ENCODE results near the gene CCDC184.

The CCDC184 gene

GRCh38 chr12:48179466-48179865 is 4.0 kb upstream of the CCDC184 start:
- Histone ChIP-seq H3K4me3 (ENCODE audit: low read depth, low read length) (no peak overlapping the region), H2AFZ (ENCODE audit: low read length, unreplicated experiment) (no peak overlapping the region), H3K27me3 (ENCODE audit: insufficient read depth, low read length) (peaks cover 58% of the 10 kb centered on the region), H3K27ac (ENCODE audit: low read depth, low read length) (no peak overlapping the region), H3K36me3 (ENCODE audit: insufficient read depth, low read length) (no peaks in the 10 kb centered on the region), H3K4me1 (ENCODE audit: control insufficient read depth, insufficient read depth, low read length, unreplicated experiment) (no peaks in the 10 kb centered on the region), H3K79me2 (ENCODE audit: control insufficient read depth, insufficient read depth, low read length, unreplicated experiment) (no peaks in the 10 kb centered on the region)

- no peaks in the 10 kb centered on the region for H3K4me1 ChIP-seq (ENCODE audit: control insufficient read depth, insufficient read depth, low read length, unreplicated experiment)
- no peak overlapping the region for H3K27ac ChIP-seq (ENCODE audit: low read depth, low read length)
- H3K27me3 ChIP-seq (ENCODE audit: insufficient read depth, low read length): peaks cover 68% of the 10 kb centered on the region
- no peaks in the 10 kb centered on the region for H3K79me2 ChIP-seq (ENCODE audit: control insufficient read depth, insufficient read depth, low read length, unreplicated experiment)
- no peak overlapping the region for H3K4me3 ChIP-seq (ENCODE audit: low read depth, low read length)
- no peak overlapping the region for H2AFZ ChIP-seq (ENCODE audit: low read length, unreplicated experiment)
- no peaks in the 10 kb centered on the region for H3K36me3 ChIP-seq (ENCODE audit: insufficient read depth, low read length)
Measured at GRCh38 chr12:48180424-48180823, 3.0 kb upstream of the CCDC184 start.

DNA sequence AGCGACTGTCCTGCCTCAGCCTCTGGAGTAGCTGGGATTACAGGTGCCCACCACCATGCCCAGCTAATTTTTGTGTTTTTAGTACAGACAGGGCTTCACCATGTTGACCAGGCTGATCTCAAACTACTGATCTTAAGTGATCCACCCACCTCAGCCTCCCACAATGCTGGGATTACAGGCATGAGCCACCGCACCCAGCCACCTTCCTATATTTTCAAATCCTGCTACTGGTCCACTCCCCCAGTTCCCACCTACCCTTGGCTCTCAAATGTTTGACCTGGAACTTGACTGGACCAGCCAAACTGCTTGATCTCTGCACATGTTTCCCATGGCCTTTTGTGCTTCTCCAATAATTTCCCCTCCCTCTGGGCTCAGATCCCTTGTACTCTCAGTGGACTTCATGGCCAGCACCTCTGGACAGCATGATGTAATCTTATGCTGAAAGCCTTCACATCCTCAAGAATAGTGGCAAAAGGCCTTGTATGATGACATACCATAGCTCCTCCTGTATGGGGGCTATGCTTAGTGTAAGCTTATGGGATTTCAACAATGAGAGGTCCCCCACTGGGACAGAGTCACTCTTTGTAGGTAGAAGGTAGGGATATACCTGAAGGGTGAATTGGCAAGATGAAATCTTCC is 2.5 kb upstream of the CCDC184 start:
- peaks cover 73% of the 10 kb centered on the region for H3K27me3 ChIP-seq (ENCODE audit: insufficient read depth, low read length)

DNA sequence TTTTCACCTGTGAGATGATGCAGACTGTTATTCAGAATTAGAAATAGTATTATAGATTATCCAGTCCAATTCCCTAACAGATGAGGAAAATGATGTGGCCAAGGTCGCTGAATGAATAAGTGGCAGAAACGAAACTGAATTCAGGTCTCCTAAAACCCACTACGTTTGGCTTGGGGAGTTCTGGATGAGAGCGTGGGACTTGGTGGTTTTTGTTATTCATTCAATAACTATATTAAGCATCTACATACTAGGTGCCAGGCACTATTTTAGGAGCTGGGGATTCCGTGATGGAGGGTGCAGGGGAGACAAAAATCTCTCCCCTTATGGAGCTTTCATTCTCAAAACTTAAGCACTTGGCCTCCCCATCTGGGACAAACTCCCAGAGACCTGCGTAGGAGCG is 813 bp upstream of the CCDC184 start:
- Histone ChIP-seq H3K36me3 (ENCODE audit: insufficient read depth, low read length) (no peaks in the 10 kb centered on the region), H2AFZ (ENCODE audit: low read length, unreplicated experiment) (peak overlapping the region; percentile 97), H3K4me1 (ENCODE audit: control insufficient read depth, insufficient read depth, low read length, unreplicated experiment) (no peaks in the 10 kb centered on the region), H3K27ac (ENCODE audit: low read depth, low read length) (peak overlapping the region; percentile 18; the same call in 1 of the 2 replicates), H3K4me3 (ENCODE audit: low read depth, low read length) (peak overlapping the region; percentile 78), H3K79me2 (ENCODE audit: control insufficient read depth, insufficient read depth, low read length, unreplicated experiment) (no peaks in the 10 kb centered on the region), H3K27me3 (ENCODE audit: insufficient read depth, low read length) (peaks cover 60% of the 10 kb centered on the region)

More for the DNA sequence above, 2.5 kb upstream of the CCDC184 start:
- Histone ChIP-seq H3K4me1 (ENCODE audit: control insufficient read depth, insufficient read depth, low read length, unreplicated experiment) (no peaks in the 10 kb centered on the region), H2AFZ (ENCODE audit: low read length, unreplicated experiment) (no peak overlapping the region), H3K79me2 (ENCODE audit: control insufficient read depth, insufficient read depth, low read length, unreplicated experiment) (no peaks in the 10 kb centered on the region), H3K36me3 (ENCODE audit: insufficient read depth, low read length) (no peaks in the 10 kb centered on the region), H3K27ac (ENCODE audit: low read depth, low read length) (no peak overlapping the region), H3K4me3 (ENCODE audit: low read depth, low read length) (no peak overlapping the region)

DNA sequence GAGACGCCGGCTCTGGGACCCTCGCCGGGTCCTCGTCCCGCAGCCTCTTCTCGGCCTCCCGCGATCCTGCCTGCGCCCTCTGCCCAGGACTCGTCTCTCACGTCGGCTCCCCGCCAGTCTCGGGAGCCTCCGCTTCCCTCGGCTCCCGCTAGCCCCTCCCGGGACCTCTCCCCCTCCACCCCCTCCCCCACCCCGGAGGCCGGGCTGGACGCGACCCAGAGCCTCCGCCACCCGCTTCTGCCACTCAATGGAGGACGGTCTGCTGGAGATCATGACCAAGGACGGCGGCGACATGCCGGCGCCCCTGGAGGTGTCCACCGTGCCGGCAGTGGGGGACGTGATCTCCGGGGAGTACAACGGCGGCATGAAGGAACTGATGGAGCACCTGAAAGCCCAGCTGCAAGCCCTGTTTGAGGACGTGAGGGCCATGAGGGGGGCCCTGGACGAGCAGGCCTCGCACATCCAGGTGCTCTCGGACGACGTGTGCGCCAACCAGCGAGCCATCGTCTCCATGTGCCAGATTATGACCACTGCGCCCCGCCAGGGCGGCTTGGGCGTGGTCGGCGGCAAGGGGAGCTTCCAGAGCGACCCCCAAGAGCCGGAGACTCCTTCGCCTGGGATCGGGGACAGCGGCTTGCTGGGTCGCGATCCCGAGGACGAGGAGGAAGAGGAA is 568 bp downstream of the CCDC184 start:
- Histone ChIP-seq H3K36me3 (ENCODE audit: insufficient read depth, low read length) (no peaks in the 10 kb centered on the region), H3K79me2 (ENCODE audit: control insufficient read depth, insufficient read depth, low read length, unreplicated experiment) (no peaks in the 10 kb centered on the region), H3K4me3 (ENCODE audit: low read depth, low read length) (peak overlapping the region; percentile 78), H3K4me1 (ENCODE audit: control insufficient read depth, insufficient read depth, low read length, unreplicated experiment) (peaks cover 8% of the 10 kb centered on the region), H3K27ac (ENCODE audit: low read depth, low read length) (no peak overlapping the region), H2AFZ (ENCODE audit: low read length, unreplicated experiment) (peak overlapping the region; percentile 97), H3K27me3 (ENCODE audit: insufficient read depth, low read length) (peaks cover 47% of the 10 kb centered on the region)

- Histone ChIP-seq H3K27ac (ENCODE audit: low read depth, low read length) (no peak overlapping the region), H3K36me3 (ENCODE audit: insufficient read depth, low read length) (no peaks in the 10 kb centered on the region), H3K79me2 (ENCODE audit: control insufficient read depth, insufficient read depth, low read length, unreplicated experiment) (no peaks in the 10 kb centered on the region), H3K4me1 (ENCODE audit: control insufficient read depth, insufficient read depth, low read length, unreplicated experiment) (peaks cover 9% of the 10 kb centered on the region), H3K4me3 (ENCODE audit: low read depth, low read length) (peak overlapping the region; percentile 78), H2AFZ (ENCODE audit: low read length, unreplicated experiment) (no peak overlapping the region), H3K27me3 (ENCODE audit: insufficient read depth, low read length) (peaks cover 41% of the 10 kb centered on the region)
Measured at GRCh38 chr12:48184549-48184922, 1.1 kb downstream of the CCDC184 start.

- Histone ChIP-seq H3K36me3 (ENCODE audit: insufficient read depth, low read length) (no peaks in the 10 kb centered on the region), H3K79me2 (ENCODE audit: control insufficient read depth, insufficient read depth, low read length, unreplicated experiment) (no peaks in the 10 kb centered on the region), H2AFZ (ENCODE audit: low read length, unreplicated experiment) (no peak overlapping the region), H3K4me3 (ENCODE audit: low read depth, low read length) (0 out of 2 replicates have a peak overlapping the region, but pooled peaks have one; percentile 78), H3K27ac (ENCODE audit: low read depth, low read length) (no peak overlapping the region), H3K27me3 (ENCODE audit: insufficient read depth, low read length) (peaks cover 38% of the 10 kb centered on the region), H3K4me1 (ENCODE audit: control insufficient read depth, insufficient read depth, low read length, unreplicated experiment) (peaks cover 9% of the 10 kb centered on the region)
Measured at GRCh38 chr12:48185181-48185919, 1.9 kb downstream of the CCDC184 start.

DNA sequence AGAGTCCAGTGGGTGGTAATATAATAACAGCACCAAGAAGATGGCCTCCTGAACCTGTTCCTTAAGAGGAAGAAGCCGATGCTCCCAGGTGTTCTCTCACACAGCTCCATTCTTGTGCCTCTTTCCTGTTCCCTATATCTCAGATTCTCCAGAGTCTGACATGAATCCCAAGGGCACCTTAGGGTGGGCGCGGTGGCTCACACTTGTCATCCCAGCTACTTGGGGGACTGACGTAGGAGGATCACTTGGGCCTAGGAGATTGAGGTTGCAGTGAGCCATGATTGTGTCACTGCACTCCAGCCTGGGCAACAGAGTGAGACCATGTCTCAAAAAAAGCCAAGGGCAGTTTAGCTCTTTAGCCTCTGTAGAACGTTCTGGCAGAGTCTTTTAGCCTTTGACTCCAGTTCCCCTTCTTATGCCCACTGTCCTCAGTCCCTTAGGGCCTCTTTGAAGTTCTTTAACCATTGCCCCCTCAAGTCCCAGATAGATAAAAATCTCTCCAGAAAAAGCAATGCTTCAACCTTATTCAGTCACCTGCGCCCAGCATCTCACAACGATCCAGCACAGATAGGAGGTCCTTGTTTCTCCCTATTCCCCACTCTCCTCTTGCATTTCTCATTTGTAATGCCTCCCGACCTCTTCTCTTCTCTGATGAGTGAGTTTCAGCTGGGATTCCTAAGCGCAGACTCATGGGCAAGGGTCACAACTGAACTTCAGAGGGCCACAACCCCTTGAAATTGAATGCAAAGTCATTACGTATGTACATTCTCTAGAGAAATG is 4.7 kb downstream of the CCDC184 start:
- Histone ChIP-seq H3K27me3 (ENCODE audit: insufficient read depth, low read length) (peaks cover 38% of the 10 kb centered on the region), H2AFZ (ENCODE audit: low read length, unreplicated experiment) (no peak overlapping the region)

GRCh38 chr12:48189331-48190125 is 6.1 kb downstream of the CCDC184 start:
- H2AFZ ChIP-seq (ENCODE audit: low read length, unreplicated experiment): no peak overlapping the region
- peak overlapping the region; percentile 35; the same call in 1 of the 2 replicates for H3K4me3 ChIP-seq (ENCODE audit: low read depth, low read length)
- no peaks in the 10 kb centered on the region for H3K36me3 ChIP-seq (ENCODE audit: insufficient read depth, low read length)
- H3K79me2 ChIP-seq (ENCODE audit: control insufficient read depth, insufficient read depth, low read length, unreplicated experiment): no peaks in the 10 kb centered on the region
- H3K27me3 ChIP-seq (ENCODE audit: insufficient read depth, low read length): peaks cover 31% of the 10 kb centered on the region
- H3K27ac ChIP-seq (ENCODE audit: low read depth, low read length): no peak overlapping the region
- peaks cover 12% of the 10 kb centered on the region for H3K4me1 ChIP-seq (ENCODE audit: control insufficient read depth, insufficient read depth, low read length, unreplicated experiment)

More for the DNA sequence above, 4.7 kb downstream of the CCDC184 start:
- Histone ChIP-seq H3K4me1 (ENCODE audit: control insufficient read depth, insufficient read depth, low read length, unreplicated experiment) (peaks cover 9% of the 10 kb centered on the region), H3K27ac (ENCODE audit: low read depth, low read length) (no peak overlapping the region), H3K36me3 (ENCODE audit: insufficient read depth, low read length) (no peaks in the 10 kb centered on the region), H3K79me2 (ENCODE audit: control insufficient read depth, insufficient read depth, low read length, unreplicated experiment) (no peaks in the 10 kb centered on the region), H3K4me3 (ENCODE audit: low read depth, low read length) (no peak overlapping the region)

DNA sequence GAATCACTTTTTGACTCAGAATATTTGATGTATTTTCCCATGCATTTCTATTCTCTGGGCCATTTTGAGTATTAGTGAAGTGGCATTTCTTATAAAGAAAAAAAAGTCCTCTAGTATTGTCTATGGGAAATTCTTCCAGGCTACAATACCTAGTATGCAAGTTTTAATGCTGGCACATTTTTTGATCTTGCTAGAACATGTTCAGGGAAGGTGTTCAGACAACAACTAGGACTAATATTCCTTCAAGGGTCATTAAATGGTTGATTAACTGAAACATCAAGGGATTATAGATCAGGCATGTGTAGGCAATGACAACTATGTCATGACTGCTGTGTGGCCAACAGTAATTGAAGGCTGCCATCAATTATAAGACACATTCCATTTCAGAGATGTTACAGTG is 7.7 kb downstream of the CCDC184 start:
- no peaks in the 10 kb centered on the region for H3K36me3 ChIP-seq (ENCODE audit: insufficient read depth, low read length)
- peaks cover 19% of the 10 kb centered on the region for H3K27me3 ChIP-seq (ENCODE audit: insufficient read depth, low read length)
- no peak overlapping the region for H2AFZ ChIP-seq (ENCODE audit: low read length, unreplicated experiment)
- no peak overlapping the region for H3K4me3 ChIP-seq (ENCODE audit: low read depth, low read length)
- H3K27ac ChIP-seq (ENCODE audit: low read depth, low read length): no peak overlapping the region
- H3K79me2 ChIP-seq (ENCODE audit: control insufficient read depth, insufficient read depth, low read length, unreplicated experiment): no peaks in the 10 kb centered on the region
- H3K4me1 ChIP-seq (ENCODE audit: control insufficient read depth, insufficient read depth, low read length, unreplicated experiment): peaks cover 18% of the 10 kb centered on the region

All from ACC112 (cell line).